ENCODE data around the gene CREBBP.

CREBBP gene

GRCh38 chr16:3825103-3825502 is 55.4 kb downstream of the CREBBP start:
- H3K36me3 ChIP-seq = peaks cover 0 to 8% (median 0%) of the 10 kb centered on the region in 3 donors

GRCh38 chr16:3824121-3824795 is 56.3 kb downstream of the CREBBP start:
- Histone ChIP-seq H3K4me3 (no peak overlapping the region), H3K27me3 (no peaks in the 10 kb centered on the region), H3K36me3 (peaks cover 0 to 8% (median 0%) of the 10 kb centered on the region in 3 donors), H3K27ac (no peak overlapping the region), H3K9me3 (no peaks in the 10 kb centered on the region), H3K4me1 (peaks cover 0 to 92% (median 50%) of the 10 kb centered on the region in 4 donors)
- no peak for TF ChIP-seq CTCF (IDR thresholded peaks at IDR 0.05)
- intact Hi-C loops (cut with DNase I; ENCODE audit: low total_unique reads) = no loop called here
- DNase-seq = no peak

More at GRCh38 chr16:3825103-3825502, 55.4 kb downstream of the CREBBP start:
- Histone ChIP-seq H3K27me3 (no peaks in the 10 kb centered on the region), H3K9me3 (no peaks in the 10 kb centered on the region), H3K4me3 (no peak overlapping the region), H3K27ac (no peak overlapping the region), H3K4me1 (peaks cover 0 to 90% (median 42%) of the 10 kb centered on the region in 4 donors)
- no peak for TF ChIP-seq CTCF (IDR thresholded peaks at IDR 0.05)
- intact Hi-C loops (cut with DNase I; ENCODE audit: low total_unique reads) = no loop called here
- no peak for DNase-seq

GRCh38 chr16:3823427-3823826 is 57.1 kb downstream of the CREBBP start:
- TF ChIP-seq CTCF (IDR thresholded peaks at IDR 0.05) = no peak
- Histone ChIP-seq H3K27me3 (no peaks in the 10 kb centered on the region), H3K36me3 (peaks cover 0 to 8% (median 0%) of the 10 kb centered on the region in 3 donors), H3K9me3 (no peaks in the 10 kb centered on the region), H3K27ac (no peak overlapping the region), H3K4me3 (no peak overlapping the region), H3K4me1 (peaks cover 0 to 92% (median 58%) of the 10 kb centered on the region in 4 donors)
- intact Hi-C loops (cut with DNase I; ENCODE audit: low total_unique reads) = no loop called here
- DNase-seq = no peak

- H3K4me3 ChIP-seq = no peak overlapping the region
- no peak for DNase-seq
- no peaks in the 10 kb centered on the region for H3K27me3 ChIP-seq
- no peaks in the 10 kb centered on the region for H3K9me3 ChIP-seq
- no peak overlapping the region for H3K27ac ChIP-seq
- H3K36me3 ChIP-seq = peaks cover 0 to 3% (median 0%) of the 10 kb centered on the region in 3 donors
- H3K4me1 ChIP-seq = peaks cover 0 to 92% (median 62%) of the 10 kb centered on the region in 4 donors
- intact Hi-C loops (cut with DNase I; ENCODE audit: low total_unique reads) = no loop called here
- TF ChIP-seq CTCF (IDR thresholded peaks at IDR 0.05) = no peak
These were observed 58.0 kb downstream of the CREBBP start for GRCh38 chr16:3822366-3823045.

- no peak for DNase-seq
- Histone ChIP-seq H3K36me3 (no peaks in the 10 kb centered on the region), H3K27ac (no peak overlapping the region), H3K9me3 (no peaks in the 10 kb centered on the region), H3K4me3 (no peak overlapping the region), H3K27me3 (no peaks in the 10 kb centered on the region), H3K4me1 (peaks cover 0 to 100% (median 68%) of the 10 kb centered on the region in 4 donors)
- intact Hi-C loops (cut with DNase I; ENCODE audit: low total_unique reads) = no loop called here
- TF ChIP-seq CTCF (IDR thresholded peaks at IDR 0.05) = no peak
These were observed 59.3 kb downstream of the CREBBP start for GRCh38 chr16:3821184-3821583.
